ENCODE measurements around the gene PPP2R5A.

DNA sequence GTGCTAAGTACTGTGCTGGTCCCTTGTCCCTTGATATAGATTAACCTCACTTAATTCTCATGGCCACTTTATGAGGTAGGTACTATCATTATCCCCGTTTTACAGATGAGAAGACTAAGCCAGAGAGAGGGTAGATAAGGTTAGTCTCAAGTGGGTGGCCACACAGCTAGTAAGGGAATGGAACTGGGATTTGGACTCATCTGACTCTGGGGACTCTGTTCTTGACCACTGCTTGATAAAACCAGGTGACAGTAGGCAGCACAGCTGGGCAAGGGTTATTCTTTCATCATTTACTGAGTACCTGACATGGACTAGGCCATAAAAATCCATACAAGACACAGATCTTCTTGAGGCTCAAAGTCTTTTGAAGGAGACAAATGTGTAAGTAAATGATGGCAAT is 37.2 kb upstream of the PPP2R5A start:
- TF ChIP-seq RAD21 (IDR thresholded peaks at IDR 0.05 in 1 of 2, conservative IDR thresholded peaks at IDR 0.05 in 1 of 2; ENCODE audit: low read depth in 2 of 2, low read length in 2 of 2) (no peak), POLR2AphosphoS5 (IDR thresholded peaks at IDR 0.05; ENCODE audit: low read depth, low read length) (no peak), SRF (IDR thresholded peaks at IDR 0.05; ENCODE audit: low read depth, low read length) (no peak)
- TF ChIP-seq, protein P1, sequence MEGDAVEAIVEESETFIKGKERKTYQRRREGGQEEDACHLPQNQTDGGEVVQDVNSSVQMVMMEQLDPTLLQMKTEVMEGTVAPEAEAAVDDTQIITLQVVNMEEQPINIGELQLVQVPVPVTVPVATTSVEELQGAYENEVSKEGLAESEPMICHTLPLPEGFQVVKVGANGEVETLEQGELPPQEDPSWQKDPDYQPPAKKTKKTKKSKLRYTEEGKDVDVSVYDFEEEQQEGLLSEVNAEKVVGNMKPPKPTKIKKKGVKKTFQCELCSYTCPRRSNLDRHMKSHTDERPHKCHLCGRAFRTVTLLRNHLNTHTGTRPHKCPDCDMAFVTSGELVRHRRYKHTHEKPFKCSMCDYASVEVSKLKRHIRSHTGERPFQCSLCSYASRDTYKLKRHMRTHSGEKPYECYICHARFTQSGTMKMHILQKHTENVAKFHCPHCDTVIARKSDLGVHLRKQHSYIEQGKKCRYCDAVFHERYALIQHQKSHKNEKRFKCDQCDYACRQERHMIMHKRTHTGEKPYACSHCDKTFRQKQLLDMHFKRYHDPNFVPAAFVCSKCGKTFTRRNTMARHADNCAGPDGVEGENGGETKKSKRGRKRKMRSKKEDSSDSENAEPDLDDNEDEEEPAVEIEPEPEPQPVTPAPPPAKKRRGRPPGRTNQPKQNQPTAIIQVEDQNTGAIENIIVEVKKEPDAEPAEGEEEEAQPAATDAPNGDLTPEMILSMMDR (IDR thresholded peaks at IDR 0.05; ENCODE audit: control extremely low read depth in 1 of 3, insufficient read depth in 1 of 3, low read depth in 1 of 3, low read length in 3 of 3): no peak
